A549 treated with dexamethasone at 1 μM for 4 hours (cell line): ENCODE data around the gene KRT39. TPM values are rescaled to one million over a fixed set of nuclear protein-coding genes. Genes with fewer than 3 reads are reported as not detected.

Experiments used
- total RNA-seq: library from RNA; stranded (reverse); fragments of 200-300 nt; extraction: Qiagen RNA extraction; gene quantifications from 5 replicates; pipeline ENCODE4 v1.2.3, GENCODE V29; 2022

Gene KRT39
- not detected in 5 replicates for total RNA-seq

DNA sequence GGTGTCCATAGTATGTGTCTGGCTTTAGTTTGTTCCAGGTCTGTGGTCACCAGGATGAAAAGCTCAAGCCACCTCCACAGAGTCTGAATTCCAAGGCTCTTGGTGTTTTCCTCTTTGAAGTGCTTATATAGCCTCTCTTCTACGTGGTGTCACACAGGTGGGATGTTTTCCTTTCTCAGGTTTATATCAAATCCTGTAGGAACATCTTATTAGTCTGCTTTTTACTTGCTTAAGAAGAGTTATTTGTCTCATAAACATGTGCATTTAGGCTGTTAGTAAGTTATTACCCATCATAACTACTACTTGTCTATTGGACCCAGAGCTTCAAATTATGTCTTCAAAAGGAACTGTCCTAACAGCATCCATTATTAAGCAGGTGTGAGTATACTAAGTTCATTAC lies at the start of gene KRT39:
KRT39 (minus strand) TSS at position 101 of the 400 bp plus-strand sequence; CDS start at position 9, 92 bp downstream.

GRCh38 chr17:41008811-41009210 lies 42.1 kb upstream of the KRT39 start, which contains the start of gene KRTAP3-1:
Gene KRTAP3-1 (minus strand): TSS chr17:41009128. CDS start chr17:41009074, 54 bp downstream.

GRCh38 chr17:40999563-40999962 lies 32.8 kb upstream of the KRT39 start, which contains the start of gene KRTAP3-2:
Gene KRTAP3-2 (minus strand): TSS chr17:40999906. CDS start chr17:40999853, 53 bp downstream.

GRCh38 chr17:40993839-40994238 lies 27.1 kb upstream of the KRT39 start, which contains the start of gene KRTAP3-3:
Gene KRTAP3-3 (minus strand): TSS chr17:40994164. CDS start chr17:40994097, 67 bp downstream.

GRCh38 chr17:40984226-40984625 lies 17.5 kb upstream of the KRT39 start, which contains the start of gene KRT40:
Gene KRT40 (minus strand): TSS chr17:40984326. CDS start chr17:40984273, 53 bp downstream.

GRCh38 chr17:40937384-40937819 lies 29.3 kb downstream of the KRT39 start, which contains the start of gene KRT23:
Gene KRT23 (minus strand): TSS chr17:40937646. CDS start chr17:40936603, 1,043 bp downstream.

Other genes with a start within 250 kb of the KRT39 start
- gene KRT25, start 211.6 kb downstream of the KRT39 start, total RNA-seq, result not detected in 5 replicates
- gene KRT26, start 194.7 kb downstream of the KRT39 start, total RNA-seq, result not detected in 5 replicates
- gene KRT27, start 184.4 kb downstream of the KRT39 start, total RNA-seq, result 0.18 TPM in 1 of 5 replicates, not detected in the others
- gene KRT28, start 167.0 kb downstream of the KRT39 start, total RNA-seq, result not detected in 5 replicates
- 66.5 to 79.2 TPM (median 70.8 TPM) in 5 replicates for gene KRT10, start 144.3 kb downstream of the KRT39 start, total RNA-seq
- gene KRT12, start 99.7 kb downstream of the KRT39 start, total RNA-seq, result not detected in 5 replicates
- 0.11 to 0.49 TPM (median 0.19 TPM) in 5 replicates for gene KRT20, start 81.7 kb downstream of the KRT39 start, total RNA-seq
- 0.07 to 0.18 TPM (median 0.08 TPM) in 5 replicates for gene KRT23, start 29.3 kb downstream of the KRT39 start, total RNA-seq
- gene KRT40, start 17.4 kb upstream of the KRT39 start, total RNA-seq, result not detected in 5 replicates
- not detected in 5 replicates for gene KRTAP3-3, start 27.2 kb upstream of the KRT39 start, total RNA-seq
- 0.16 to 0.41 TPM (median 0.28 TPM) in 4 of 5 replicates, not detected in the other for gene KRTAP3-2, start 33.0 kb upstream of the KRT39 start, total RNA-seq
- gene KRTAP3-1, start 42.2 kb upstream of the KRT39 start, total RNA-seq, result not detected in 5 replicates
- not detected in 5 replicates for gene KRTAP1-5, start 60.3 kb upstream of the KRT39 start, total RNA-seq
- not detected in 5 replicates for gene KRTAP1-4, start 63.2 kb upstream of the KRT39 start, total RNA-seq
- gene KRTAP1-3, start 67.9 kb upstream of the KRT39 start, total RNA-seq, result not detected in 5 replicates
- gene KRTAP1-1, start 74.5 kb upstream of the KRT39 start, total RNA-seq, result not detected in 5 replicates
- not detected in 5 replicates for gene KRTAP2-1, start 80.4 kb upstream of the KRT39 start, total RNA-seq
- not detected in 5 replicates for gene KRTAP2-2, start 88.3 kb upstream of the KRT39 start, total RNA-seq
- 0.18 TPM in 1 of 5 replicates, not detected in the others for gene KRTAP2-3, start 93.2 kb upstream of the KRT39 start, total RNA-seq
- not detected in 5 replicates for gene KRTAP2-4, start 98.9 kb upstream of the KRT39 start, total RNA-seq
- not detected in 5 replicates for gene KRTAP4-7, start 117.2 kb upstream of the KRT39 start, total RNA-seq
- not detected in 5 replicates for gene KRTAP4-8, start 131.2 kb upstream of the KRT39 start, total RNA-seq
- not detected in 5 replicates for gene KRTAP4-16, start 135.3 kb upstream of the KRT39 start, total RNA-seq
- not detected in 5 replicates for gene KRTAP4-9, start 138.4 kb upstream of the KRT39 start, total RNA-seq
- not detected in 5 replicates for gene KRTAP4-11, start 151.4 kb upstream of the KRT39 start, total RNA-seq
- not detected in 5 replicates for gene KRTAP4-12, start 157.2 kb upstream of the KRT39 start, total RNA-seq
- gene KRTAP4-6, start 173.6 kb upstream of the KRT39 start, total RNA-seq, result not detected in 5 replicates
- not detected in 5 replicates for gene KRTAP4-5, start 182.9 kb upstream of the KRT39 start, total RNA-seq
- gene KRTAP4-4, start 193.8 kb upstream of the KRT39 start, total RNA-seq, result not detected in 5 replicates
- gene KRTAP4-3, start 201.3 kb upstream of the KRT39 start, total RNA-seq, result not detected in 5 replicates
- gene KRTAP4-2, start 211.3 kb upstream of the KRT39 start, total RNA-seq, result not detected in 5 replicates
- 0.14 to 0.25 TPM (median 0.24 TPM) in 3 of 5 replicates, not detected in the others for gene KRTAP4-1, start 218.0 kb upstream of the KRT39 start, total RNA-seq
- gene KRTAP9-1, start 222.9 kb upstream of the KRT39 start, total RNA-seq, result not detected in 5 replicates